Stomach smooth muscle (tissue), 2 donors: ENCODE results near the gene C2orf81.

ENCODE experiments used
- H3K27ac ChIP-seq: one replicate; pipeline ENCODE4 v1.7.0; 2013; ENCODE audit warnings: mild to moderate bottlenecking, low read length, inconsistent platforms
- H3K27me3 ChIP-seq, 2 donors: one replicate each; pipeline ENCODE4 v1.7.0; 2013; ENCODE audit warnings: low read length in 2 of 2; ENCODE audit not compliant: insufficient read depth in 2 of 2, control insufficient read depth in 1 of 2
- H3K36me3 ChIP-seq, 2 donors: one replicate each; pipeline ENCODE4 v1.7.0; 2013; ENCODE audit warnings: low read length in 2 of 2; ENCODE audit not compliant: control insufficient read depth in 2 of 2, insufficient read depth in 2 of 2
- H3K4me1 ChIP-seq: one replicate; pipeline ENCODE4 v1.7.0; 2013; ENCODE audit warnings: low read length; ENCODE audit not compliant: control insufficient read depth, insufficient read depth
- H3K4me3 ChIP-seq, 2 donors: one replicate each; pipeline ENCODE4 v1.7.0; 2013; ENCODE audit warnings: low read length in 2 of 2
- H3K9ac ChIP-seq, 2 donors: one replicate each; pipeline ENCODE4 v1.7.0; 2013; ENCODE audit warnings: low read length in 2 of 2, mild to moderate bottlenecking in 1 of 2
- H3K9me3 ChIP-seq, 2 donors: one replicate each; pipeline ENCODE4 v1.7.0; 2013; ENCODE audit warnings: low read length in 2 of 2; ENCODE audit not compliant: control insufficient read depth in 2 of 2
- donor health status: healthy.
- donor health status: Pancreatic carcinoma.

C2orf81 gene

DNA sequence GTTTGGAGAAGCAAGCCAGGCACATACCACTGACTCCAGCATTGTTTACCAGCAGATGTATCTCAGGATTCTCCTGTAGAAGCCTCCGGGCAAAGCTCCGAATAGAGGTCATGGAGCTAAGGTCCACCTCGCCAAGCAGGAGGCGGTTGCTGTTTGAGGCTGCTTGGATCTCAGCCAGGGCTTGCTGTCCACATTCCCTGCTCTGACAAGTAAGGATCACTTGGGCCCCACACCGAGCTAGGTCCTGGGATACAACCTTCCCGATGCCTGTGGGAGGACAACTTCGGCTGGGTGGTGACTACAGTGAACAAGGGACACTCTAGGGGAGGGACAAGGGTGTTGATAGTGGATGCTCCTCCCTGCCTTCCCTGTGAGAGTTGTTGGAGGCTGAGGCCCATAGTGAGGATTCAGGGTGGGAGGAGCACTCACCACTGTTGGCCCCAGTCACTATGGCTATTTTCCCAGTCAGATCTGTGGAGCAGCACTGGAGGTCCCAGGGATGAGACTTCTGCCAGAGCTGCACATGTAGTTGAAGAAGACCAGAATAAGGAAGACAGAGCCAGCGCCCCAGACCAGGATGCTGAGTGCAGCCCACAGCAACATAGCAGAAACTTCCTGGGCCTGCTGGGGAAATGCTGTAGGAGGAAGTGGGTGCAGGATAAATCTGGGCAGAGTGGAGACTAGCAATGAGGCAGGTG lies 8.3 kb downstream of the C2orf81 start:
- peaks cover under 1 to 14% of the 10 kb centered on the region in 2 donors for H3K27me3 ChIP-seq
- H3K36me3 ChIP-seq: no peaks in the 10 kb centered on the region

DNA sequence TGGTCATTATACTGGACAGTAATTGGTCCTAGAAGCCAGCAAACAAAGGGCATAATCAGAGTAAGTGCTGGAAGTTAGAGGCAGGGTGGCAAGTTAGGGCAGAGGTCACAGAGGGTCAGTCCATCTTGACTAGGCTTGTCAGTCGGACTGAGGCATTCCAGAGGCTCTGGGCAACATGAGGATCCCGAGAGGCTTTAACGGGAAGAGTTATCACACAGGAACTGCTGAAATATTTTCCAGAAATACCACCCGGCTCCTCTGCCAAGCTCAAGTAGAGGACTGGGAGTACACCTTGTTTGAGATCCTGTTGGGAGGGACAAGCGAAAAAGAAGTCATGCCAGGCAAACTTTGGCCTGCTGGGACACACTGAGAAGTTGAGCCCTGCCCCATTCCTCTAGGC lies 13.7 kb downstream of the C2orf81 start:
- Histone ChIP-seq H3K27ac (no peak overlapping the region), H3K4me1 (no peaks in the 10 kb centered on the region), H3K4me3 (no peak overlapping the region), H3K27me3 (peaks cover 0 to 2% of the 10 kb centered on the region in 2 donors), H3K36me3 (no peaks in the 10 kb centered on the region), H3K9ac (no peak overlapping the region), H3K9me3 (no peaks in the 10 kb centered on the region)

More for the DNA sequence above, 8.3 kb downstream of the C2orf81 start:
- H3K4me1 ChIP-seq: peaks cover 22% of the 10 kb centered on the region
- no peak overlapping the region for H3K4me3 ChIP-seq
- H3K9ac ChIP-seq: no peak overlapping the region
- no peaks in the 10 kb centered on the region for H3K9me3 ChIP-seq
- H3K27ac ChIP-seq: no peak overlapping the region

- no peaks in the 10 kb centered on the region for H3K36me3 ChIP-seq
- no peak overlapping the region for H3K4me3 ChIP-seq
- H3K9ac ChIP-seq: no peak overlapping the region
- no peak overlapping the region for H3K27ac ChIP-seq
- H3K27me3 ChIP-seq: peaks cover 0 to 2% of the 10 kb centered on the region in 2 donors
- no peaks in the 10 kb centered on the region for H3K9me3 ChIP-seq
- no peaks in the 10 kb centered on the region for H3K4me1 ChIP-seq
Observed at GRCh38 chr2:74406035-74406434, 15.4 kb downstream of the C2orf81 start.

- Histone ChIP-seq H3K36me3 (no peaks in the 10 kb centered on the region), H3K4me3 (no peak overlapping the region), H3K9ac (no peak overlapping the region), H3K27ac (no peak overlapping the region), H3K27me3 (no peaks in the 10 kb centered on the region), H3K4me1 (no peaks in the 10 kb centered on the region), H3K9me3 (no peaks in the 10 kb centered on the region)
Observed at GRCh38 chr2:74401891-74402290, 19.5 kb downstream of the C2orf81 start.

- H3K9me3 ChIP-seq: no peaks in the 10 kb centered on the region
- no peak overlapping the region for H3K4me3 ChIP-seq
- H3K36me3 ChIP-seq: no peaks in the 10 kb centered on the region
- no peaks in the 10 kb centered on the region for H3K4me1 ChIP-seq
- H3K27ac ChIP-seq: no peak overlapping the region
- H3K27me3 ChIP-seq: no peaks in the 10 kb centered on the region
- H3K9ac ChIP-seq: no peak overlapping the region
Observed at GRCh38 chr2:74399785-74400184, 21.6 kb downstream of the C2orf81 start.

DNA sequence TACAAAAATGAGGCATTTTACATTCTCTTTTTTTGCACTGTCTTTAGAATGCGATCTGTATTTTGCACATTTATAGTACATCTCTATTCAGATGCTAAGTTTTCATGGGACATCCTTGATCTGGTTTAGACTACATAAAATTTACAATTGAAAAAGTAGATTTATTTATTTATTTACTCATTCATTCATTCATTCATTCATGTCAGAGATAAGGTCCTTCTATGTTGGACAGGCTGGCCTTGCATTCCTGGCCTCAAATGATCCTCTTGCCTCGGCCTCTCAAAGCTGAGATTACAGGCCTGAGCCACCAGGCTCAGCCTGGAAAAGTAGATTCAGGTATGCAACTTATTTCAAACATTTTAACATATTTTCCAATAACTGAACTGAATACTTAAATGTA lies 25.3 kb downstream of the C2orf81 start:
- no peaks in the 10 kb centered on the region for H3K4me1 ChIP-seq
- H3K9me3 ChIP-seq: no peaks in the 10 kb centered on the region
- no peak overlapping the region for H3K4me3 ChIP-seq
- H3K36me3 ChIP-seq: no peaks in the 10 kb centered on the region
- no peak overlapping the region for H3K27ac ChIP-seq
- H3K27me3 ChIP-seq: no peaks in the 10 kb centered on the region
- no peak overlapping the region for H3K9ac ChIP-seq

GRCh38 chr2:74393525-74393924 lies 27.9 kb downstream of the C2orf81 start:
- Histone ChIP-seq H3K36me3 (no peaks in the 10 kb centered on the region), H3K27me3 (no peaks in the 10 kb centered on the region), H3K4me1 (peaks cover 9% of the 10 kb centered on the region), H3K9ac (no peak overlapping the region), H3K27ac (no peak overlapping the region), H3K9me3 (no peaks in the 10 kb centered on the region), H3K4me3 (no peak overlapping the region)

- Histone ChIP-seq H3K9me3 (no peaks in the 10 kb centered on the region), H3K4me3 (peak overlapping the region; percentile 86 to 93), H3K9ac (peak overlapping the region in 1 of 2 donors; percentile 92), H3K36me3 (no peaks in the 10 kb centered on the region), H3K27me3 (no peaks in the 10 kb centered on the region), H3K4me1 (peaks cover 9% of the 10 kb centered on the region), H3K27ac (peak overlapping the region; percentile 84)
Observed at GRCh38 chr2:74392449-74392743, 29.0 kb downstream of the C2orf81 start.

DNA sequence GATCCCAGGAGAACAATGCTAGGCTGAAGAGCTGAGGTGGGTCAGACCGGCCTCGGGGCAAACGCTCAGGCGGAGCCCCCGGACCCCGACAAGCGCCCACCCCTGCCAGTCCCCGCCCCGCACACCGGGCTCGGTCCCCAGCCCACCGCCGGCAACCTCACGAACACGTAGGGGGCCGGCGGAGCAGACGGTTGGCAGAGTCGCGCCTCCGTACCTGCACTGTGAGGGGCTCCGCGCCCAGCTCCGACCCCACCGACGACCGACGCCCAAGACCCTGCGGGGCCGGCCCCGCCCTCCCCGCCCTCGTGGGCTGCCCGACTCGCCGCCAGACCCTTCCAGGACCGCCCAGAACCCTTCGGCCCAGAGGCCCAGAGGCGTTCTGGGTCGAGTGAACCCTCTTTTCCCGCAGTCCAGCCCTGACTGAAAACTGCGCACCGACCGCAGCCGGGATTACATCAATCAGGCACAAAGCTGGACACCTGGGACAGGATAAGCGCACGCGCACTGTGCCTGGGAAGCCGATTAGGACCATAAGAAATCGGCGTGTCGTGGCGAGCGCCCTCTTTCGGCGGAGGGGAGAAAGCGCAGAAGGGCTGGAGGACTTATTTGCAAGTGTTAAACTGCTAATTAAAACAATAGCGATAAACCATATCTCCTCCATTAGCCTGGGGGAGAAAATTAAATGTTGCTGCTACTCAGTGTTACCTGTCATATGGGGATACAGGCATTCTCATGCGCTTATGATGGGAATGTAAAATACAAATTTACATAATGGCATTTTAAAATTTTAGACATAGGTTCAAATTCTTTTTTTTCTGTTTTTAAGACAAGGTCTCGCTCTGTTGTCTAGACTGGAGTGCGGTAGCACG lies 29.6 kb downstream of the C2orf81 start:
- no peaks in the 10 kb centered on the region for H3K36me3 ChIP-seq
- H3K4me1 ChIP-seq: peaks cover 9% of the 10 kb centered on the region
- H3K27me3 ChIP-seq: no peaks in the 10 kb centered on the region
- peak overlapping the region; percentile 84 for H3K27ac ChIP-seq
- H3K9me3 ChIP-seq: no peaks in the 10 kb centered on the region
- H3K4me3 ChIP-seq: peak overlapping the region; percentile 86 to 93
- peak overlapping the region; percentile 70 to 92 for H3K9ac ChIP-seq

DNA sequence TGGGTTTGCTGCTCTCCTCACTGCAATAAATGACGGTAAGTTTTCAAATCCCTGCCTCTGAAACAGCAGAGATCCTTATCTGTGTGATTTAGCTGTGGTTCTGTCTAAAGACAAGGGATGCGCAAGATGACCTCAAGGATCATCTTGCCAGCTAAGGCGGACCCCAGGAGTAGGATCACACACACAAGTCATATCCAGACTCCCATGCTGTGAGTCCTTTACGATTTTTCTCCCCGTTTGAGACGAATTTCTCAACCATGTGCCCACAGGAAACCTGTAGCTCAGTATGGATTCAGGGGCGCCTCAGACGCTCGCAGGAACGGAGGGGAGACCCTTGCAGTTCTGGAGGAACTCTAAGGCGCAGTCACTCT lies 30.2 kb downstream of the C2orf81 start:
- H3K9ac ChIP-seq: peak overlapping the region; percentile 70 to 92
- peak overlapping the region; percentile 86 to 93 for H3K4me3 ChIP-seq
- peak overlapping the region; percentile 84 for H3K27ac ChIP-seq
- no peaks in the 10 kb centered on the region for H3K9me3 ChIP-seq
- no peaks in the 10 kb centered on the region for H3K27me3 ChIP-seq
- H3K36me3 ChIP-seq: no peaks in the 10 kb centered on the region
- peaks cover 9% of the 10 kb centered on the region for H3K4me1 ChIP-seq

DNA sequence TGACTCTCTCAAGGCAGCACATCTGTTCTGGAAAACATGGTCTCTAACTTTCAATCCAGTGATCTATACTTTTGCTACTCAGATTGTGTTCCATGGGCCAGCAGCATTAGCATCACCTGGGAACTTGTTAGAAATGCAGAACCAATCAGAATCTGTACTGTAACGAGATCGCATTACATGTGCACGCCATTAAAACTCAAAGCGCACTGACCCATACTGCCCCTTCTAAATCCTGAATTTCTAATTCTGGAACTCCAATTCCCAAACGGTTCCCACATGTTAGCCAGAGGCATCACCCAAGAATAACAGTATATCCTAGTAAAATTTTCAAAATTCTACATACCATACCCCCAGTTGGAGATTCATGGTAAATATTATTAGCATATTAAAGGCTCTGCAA lies 30.8 kb downstream of the C2orf81 start:
- Histone ChIP-seq H3K27me3 (no peaks in the 10 kb centered on the region), H3K36me3 (no peaks in the 10 kb centered on the region), H3K9me3 (no peaks in the 10 kb centered on the region), H3K4me1 (peaks cover 9% of the 10 kb centered on the region), H3K9ac (peak overlapping the region in 1 of 2 donors; percentile 70), H3K4me3 (peak overlapping the region; percentile 86 to 93), H3K27ac (no peak overlapping the region)
